Femur (tissue), 1 donor: ENCODE data around the gene NELL1.

Experiments
- DNase-seq: peaks from one replicate; pipeline ENCODE4 v3.0.0-alpha.2; 2017

NELL1 gene

DNA sequence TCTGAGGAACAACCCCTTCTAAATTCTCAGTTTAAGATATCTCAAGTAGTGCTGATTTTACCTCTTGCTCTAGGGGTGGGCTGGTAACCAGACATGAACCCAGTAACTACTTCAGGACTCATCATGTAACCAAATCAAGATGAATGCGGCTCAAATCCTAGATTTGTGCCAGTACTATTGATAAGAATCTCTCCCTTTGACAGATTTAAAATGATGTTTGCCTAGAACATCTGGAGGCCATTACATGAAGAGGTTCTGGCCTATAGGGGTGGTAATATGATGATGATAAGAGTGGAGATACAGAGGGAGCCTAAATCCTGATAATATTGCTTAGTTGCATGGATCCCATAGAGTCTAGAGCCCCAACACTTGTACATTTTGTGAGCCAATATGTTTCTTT is 850.9 kb downstream of the NELL1 start:
- no peak for DNase-seq

DNA sequence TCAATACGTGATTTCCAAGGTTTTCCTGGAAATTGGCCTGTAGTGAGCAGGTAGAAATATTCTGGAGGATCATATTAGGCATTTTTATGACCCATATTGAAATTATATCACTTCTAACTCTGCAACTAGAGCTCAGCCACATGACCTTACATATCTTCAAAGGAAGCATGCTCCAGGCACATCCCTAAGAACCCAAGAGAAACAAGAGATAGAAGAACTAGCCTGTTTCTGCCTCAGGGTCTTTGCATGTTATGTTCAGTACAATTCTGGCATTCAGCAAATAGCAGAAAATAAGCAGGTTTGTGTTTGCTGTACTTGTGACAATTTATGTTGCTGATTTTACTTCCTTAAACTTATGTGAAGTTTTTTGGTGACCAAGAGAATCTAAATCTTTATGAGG is 859.8 kb downstream of the NELL1 start:
- DNase-seq, result no peak

- DNase-seq, result no peak
Observed at GRCh38 chr11:21534288-21534687, 864.9 kb downstream of the NELL1 start.

- DNase-seq, result no peak
Observed at GRCh38 chr11:21537980-21538379, 868.6 kb downstream of the NELL1 start.

GRCh38 chr11:21541187-21541751 is 871.9 kb downstream of the NELL1 start:
- DNase-seq, result no peak

GRCh38 chr11:21543901-21544300 is 874.5 kb downstream of the NELL1 start:
- DNase-seq, result no peak

GRCh38 chr11:21545699-21546098 is 876.3 kb downstream of the NELL1 start:
- no peak for DNase-seq

DNA sequence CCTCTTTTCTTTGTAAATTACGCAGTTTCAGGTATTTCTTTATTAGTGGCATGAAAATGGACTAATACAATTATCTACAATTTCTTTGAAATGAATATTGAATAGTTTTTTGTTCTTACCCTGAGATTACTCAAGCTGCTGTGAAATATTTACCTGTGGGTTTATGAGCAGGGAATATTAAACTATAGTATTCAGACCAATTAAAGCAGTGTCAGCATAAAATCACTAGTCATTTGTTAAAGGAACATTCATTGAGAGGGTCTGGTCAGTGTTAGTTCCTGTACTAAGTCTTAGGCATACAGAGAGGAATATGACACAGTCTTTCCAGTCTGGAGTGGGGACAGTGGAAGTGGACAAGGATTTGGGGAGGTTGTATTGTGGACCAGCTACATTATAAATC is 877.3 kb downstream of the NELL1 start:
- DNase-seq, result no peak

- no peak for DNase-seq
Observed at GRCh38 chr11:21552911-21553310, 883.5 kb downstream of the NELL1 start.

GRCh38 chr11:21553795-21554194 is 884.4 kb downstream of the NELL1 start:
- no peak for DNase-seq

DNA sequence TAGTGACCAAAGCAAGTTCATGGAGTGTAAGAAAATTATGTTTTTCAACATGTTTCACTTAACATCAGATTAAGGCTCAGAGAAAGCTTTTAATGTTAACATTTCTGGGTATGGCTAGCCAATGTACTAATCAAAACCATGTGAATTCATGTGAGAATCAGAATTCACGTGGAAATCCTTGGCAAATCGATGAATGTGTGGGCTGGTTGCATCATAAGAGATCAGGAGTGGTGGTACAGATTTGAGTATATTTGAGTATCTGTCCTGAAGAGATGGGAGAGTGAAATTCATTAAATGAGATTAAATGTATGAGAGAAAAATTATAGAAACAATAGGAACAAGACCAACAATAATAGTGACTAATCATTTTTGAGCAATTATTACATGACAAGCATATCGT is 884.9 kb downstream of the NELL1 start:
- no peak for DNase-seq

DNA sequence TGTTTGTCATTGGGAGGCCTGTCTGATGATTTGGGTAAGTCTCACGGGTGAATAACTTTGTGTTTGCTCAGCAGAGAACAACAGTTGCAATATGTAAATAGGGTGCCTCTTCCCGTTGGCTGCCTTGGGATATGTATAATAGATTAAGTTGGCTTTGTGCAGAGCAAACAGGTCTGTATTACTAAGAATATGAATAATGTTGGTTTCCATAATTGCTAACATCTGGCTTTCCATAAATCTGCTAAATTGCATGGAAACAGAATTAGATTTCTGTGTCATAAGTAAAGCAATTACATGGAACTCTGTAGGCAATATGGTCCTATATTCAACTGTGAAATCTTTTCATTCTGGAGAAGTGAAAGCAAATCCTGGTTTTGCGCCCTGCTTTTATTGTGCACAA is 887.5 kb downstream of the NELL1 start:
- DNase-seq, result no peak

DNA sequence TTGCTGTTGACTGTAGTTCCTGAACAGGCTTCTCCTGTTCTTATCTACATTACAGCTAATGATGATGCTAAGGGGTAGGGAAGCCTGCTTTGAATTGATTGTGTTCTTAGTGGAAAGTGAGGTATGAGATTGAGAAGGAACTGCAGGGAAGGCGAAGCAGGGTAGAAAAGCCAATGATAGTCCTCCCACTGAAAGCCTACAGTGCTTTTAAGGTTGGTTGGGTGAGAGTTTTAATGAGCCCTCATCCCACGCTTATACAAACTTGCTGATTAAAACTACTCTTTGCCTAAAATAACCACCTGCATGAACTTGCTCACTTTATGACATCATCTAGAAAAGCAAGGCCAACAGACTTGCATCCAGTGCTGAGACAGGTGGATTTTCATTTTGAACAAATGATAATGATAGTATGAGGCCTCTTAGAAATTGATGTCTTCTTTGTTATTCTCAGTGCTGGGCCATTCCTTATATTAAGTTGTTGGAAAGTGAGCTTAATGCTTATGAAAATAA is 891.1 kb downstream of the NELL1 start:
- DNase-seq, result no peak

- DNase-seq, result no peak
Observed at GRCh38 chr11:21561581-21561980, 892.2 kb downstream of the NELL1 start.

GRCh38 chr11:21564095-21564494 is 894.7 kb downstream of the NELL1 start:
- no peak for DNase-seq

GRCh38 chr11:21564833-21565682 is 895.7 kb downstream of the NELL1 start:
- DNase-seq, result no peak

DNA sequence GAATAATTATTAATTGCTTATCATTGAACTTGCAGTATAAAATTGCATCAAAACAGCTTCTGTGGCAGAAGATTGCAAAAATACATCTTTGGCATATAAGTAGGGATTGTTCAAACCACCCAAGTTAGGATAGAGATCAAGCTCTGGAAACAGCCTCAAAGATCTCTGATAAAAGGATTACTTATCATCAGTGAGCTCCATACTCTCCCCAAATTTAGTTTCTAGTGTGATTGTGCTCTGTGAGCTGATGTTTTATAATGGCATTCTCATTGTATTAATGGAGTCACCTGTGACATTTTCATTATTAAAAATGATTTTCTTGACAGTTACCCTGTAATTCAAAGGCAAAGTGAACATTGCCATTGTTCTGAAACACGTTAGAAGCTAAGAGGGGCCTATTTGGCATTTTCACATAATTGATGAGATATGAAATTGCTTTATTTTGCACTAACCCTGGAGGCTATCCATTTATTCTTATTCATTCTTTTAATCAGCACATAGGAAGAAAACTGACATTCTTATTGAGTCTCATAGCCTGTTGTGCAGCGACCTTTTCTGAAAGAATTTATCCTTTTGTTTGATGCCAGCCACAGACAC is 897.2 kb downstream of the NELL1 start:
- no peak for DNase-seq

DNA sequence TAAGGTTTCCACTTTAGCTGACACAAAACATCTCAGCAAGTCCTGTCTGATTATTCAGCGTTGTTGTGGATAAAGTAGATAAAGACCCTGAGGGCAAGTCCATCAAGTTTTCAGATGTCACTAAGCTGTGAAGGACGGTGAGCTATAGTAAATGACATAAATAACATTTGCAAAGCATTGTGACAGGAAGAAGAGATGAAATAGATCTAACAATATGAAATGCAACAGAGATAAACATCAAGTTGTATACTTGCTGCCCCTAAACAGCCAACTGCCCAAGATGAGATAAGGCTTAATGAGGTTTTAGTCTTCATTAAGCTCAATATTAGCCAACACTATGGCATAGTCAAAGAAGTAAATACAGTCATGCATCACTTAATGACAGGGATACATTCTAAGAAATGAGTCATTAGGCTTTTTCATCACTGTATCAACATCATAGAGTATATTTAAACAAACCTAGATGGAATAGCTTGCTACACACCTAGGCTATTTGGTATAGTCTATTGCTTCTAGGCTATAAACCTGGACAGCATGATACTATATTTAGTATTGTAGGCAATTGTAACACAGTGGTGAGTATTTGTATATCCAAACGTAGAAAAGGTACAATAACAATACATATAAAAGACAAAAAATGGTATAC is 898.4 kb downstream of the NELL1 start:
- no peak for DNase-seq

- DNase-seq, result no peak
Observed at GRCh38 chr11:21572210-21572609, 902.8 kb downstream of the NELL1 start.

- DNase-seq, result peak; percentile 41
Observed at GRCh38 chr11:21582791-21583190, 913.4 kb downstream of the NELL1 start.

DNA sequence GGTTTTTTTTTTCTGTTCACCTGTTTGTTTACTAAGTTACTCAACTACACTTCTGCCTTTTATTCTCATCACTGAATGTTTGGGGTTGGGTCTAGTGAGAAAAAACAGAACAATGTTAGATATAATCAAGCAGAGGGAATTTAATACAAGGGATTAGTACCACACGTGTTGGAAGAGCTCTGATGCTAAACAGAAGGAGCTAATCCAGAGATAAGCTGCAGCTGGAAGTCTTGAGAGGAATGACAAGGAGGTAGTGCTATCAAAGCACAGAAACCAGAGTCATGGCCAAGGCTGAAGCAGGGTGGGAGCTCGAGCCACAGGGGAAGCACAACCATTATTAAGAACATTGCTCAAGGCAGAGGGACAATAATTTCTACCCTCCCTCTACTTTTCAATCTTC is 919.4 kb downstream of the NELL1 start:
- no peak for DNase-seq

GRCh38 chr11:21602699-21603098 is 933.3 kb downstream of the NELL1 start:
- no peak for DNase-seq

DNA sequence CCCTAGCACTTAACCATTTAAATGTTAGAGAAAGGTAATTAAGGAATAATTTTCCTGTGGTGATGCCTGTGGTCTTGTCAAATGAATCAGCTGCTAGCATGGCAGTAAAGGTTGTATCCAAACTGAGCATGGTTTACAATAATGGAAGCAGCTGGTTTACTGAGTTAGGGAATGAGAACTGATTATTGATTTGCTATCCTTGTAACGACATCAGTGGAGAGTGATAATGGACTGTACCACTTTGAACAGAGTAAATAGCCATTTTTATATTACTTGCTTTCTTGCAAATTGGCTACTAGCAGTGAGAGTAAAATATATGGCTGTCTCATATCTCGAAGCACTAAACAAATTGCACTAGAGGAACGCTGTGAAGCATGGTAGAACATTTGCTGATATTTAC is 934.5 kb downstream of the NELL1 start:
- DNase-seq, result no peak

DNA sequence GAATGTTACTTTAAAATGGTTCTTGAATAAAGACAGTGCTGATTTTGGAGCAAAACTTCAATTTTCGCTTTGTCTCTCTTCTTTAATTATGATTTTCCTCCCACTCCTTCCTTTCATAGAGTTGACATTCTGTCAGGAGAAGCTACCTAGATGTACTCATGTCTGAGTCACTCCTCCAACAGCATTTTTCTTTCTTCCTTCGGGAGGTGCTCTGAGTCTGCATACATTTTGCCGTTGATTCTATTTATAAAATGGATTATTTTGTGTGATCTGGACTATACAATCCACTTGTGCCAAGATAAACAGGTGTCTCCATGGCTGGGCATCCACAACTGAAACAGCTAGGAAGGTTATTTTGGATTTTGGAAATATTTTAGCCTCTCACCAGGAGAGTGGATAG is 935.2 kb downstream of the NELL1 start:
- no peak for DNase-seq
